Mesothelial cell of epicardium (in vitro differentiated cells): Measurements from ENCODE around the gene BUB1. TPM values are rescaled to one million over a fixed set of nuclear protein-coding genes. Genes with fewer than 3 reads are reported as not detected.
"Not testable (repeated sequence)": the region's sequence is repeated elsewhere in the genome, so short reads cannot be mapped to it uniquely, and the experiment has no call there.

Experiments
- DNase-seq, 2 experiments: peaks; one replicate each; pipeline ENCODE4 v3.0.0; 2021; ENCODE audit warnings: low spot score in 2 of 2; ENCODE audit not compliant: unreplicated experiment in 2 of 2
- H3K27ac Mint-ChIP-seq: 2 replicates; pipeline ENCODE4 v1.8.0; 2021; ENCODE audit warnings: mixed read lengths
- H3K27me3 Mint-ChIP-seq: 2 replicates; pipeline ENCODE4 v1.8.0; 2021; ENCODE audit warnings: low read depth, mixed read lengths
- H3K36me3 Mint-ChIP-seq: 2 replicates; pipeline ENCODE4 v1.8.0; 2021; ENCODE audit warnings: mixed read lengths
- H3K4me1 Mint-ChIP-seq: 2 replicates; pipeline ENCODE4 v1.8.0; 2021; ENCODE audit warnings: mixed read lengths
- H3K4me3 Mint-ChIP-seq: 2 replicates; pipeline ENCODE4 v1.8.0; 2021; ENCODE audit warnings: mild to moderate bottlenecking, moderate library complexity, mixed read lengths
- H3K9me3 Mint-ChIP-seq: 2 replicates; pipeline ENCODE4 v1.8.0; 2021; ENCODE audit warnings: mixed read lengths
- total RNA-seq: library from RNA; stranded (reverse); gene quantifications from 3 replicates; pipeline ENCODE4 v1.2.1, GENCODE V29; 2021
- TF ChIP-seq, protein P1 (sequence below): fragments of 200-600 bp; sonication (generic); IDR thresholded peaks from one replicate; pipeline ENCODE4 v1.5.0; 2021; ENCODE audit warnings: antibody characterized with exemption; ENCODE audit not compliant: unreplicated experiment

Gene BUB1
- total RNA-seq, 1 donor from 2014 or later = 21.2 TPM

DNA sequence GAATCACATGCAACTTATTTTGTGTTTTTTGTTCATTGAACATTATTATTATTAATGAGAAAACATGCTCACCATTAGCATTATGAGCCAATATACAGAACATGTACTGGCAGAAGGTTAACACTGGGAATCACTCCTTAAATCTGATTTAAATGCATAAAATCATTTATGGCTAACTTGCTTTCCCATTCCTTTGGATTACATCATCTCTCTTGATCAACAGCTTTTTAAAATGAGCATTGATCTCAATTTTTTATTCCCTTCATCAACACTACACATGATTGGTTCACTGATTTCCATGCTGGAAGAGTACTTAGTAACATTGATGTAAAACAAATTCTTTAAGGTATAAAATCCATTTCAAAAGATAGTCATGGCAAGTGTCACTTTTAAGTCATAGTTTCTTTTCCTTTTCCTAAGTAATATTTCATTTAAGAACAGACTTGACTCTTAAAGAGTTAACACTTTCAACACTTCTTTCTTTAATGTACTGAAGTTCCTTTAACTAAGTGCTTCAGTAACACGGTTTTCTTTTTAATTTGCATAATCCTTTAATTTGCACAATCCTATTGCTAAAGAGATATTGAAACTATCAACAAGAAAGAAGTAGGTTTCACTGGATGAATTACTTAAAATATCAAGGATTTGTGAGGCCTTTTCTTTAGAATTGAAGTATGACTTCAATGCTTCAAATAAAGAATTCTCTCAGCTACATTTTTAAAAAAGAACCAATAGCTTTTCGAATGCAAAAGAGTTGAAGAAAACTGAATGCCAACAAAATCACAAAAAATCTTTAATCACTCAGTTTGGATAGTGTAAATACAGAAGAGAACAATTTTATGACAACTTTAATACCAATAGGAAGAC is 24.9 kb upstream of the BUB1 start:
- Mint-ChIP-seq H3K27ac (no peak overlapping the region), H3K4me3 (no peak overlapping the region), H3K36me3 (no peaks in the 10 kb centered on the region), H3K27me3 (peaks cover 38% of the 10 kb centered on the region), H3K9me3 (peaks cover 3% of the 10 kb centered on the region), H3K4me1 (no peaks in the 10 kb centered on the region)
- TF ChIP-seq, protein P1, sequence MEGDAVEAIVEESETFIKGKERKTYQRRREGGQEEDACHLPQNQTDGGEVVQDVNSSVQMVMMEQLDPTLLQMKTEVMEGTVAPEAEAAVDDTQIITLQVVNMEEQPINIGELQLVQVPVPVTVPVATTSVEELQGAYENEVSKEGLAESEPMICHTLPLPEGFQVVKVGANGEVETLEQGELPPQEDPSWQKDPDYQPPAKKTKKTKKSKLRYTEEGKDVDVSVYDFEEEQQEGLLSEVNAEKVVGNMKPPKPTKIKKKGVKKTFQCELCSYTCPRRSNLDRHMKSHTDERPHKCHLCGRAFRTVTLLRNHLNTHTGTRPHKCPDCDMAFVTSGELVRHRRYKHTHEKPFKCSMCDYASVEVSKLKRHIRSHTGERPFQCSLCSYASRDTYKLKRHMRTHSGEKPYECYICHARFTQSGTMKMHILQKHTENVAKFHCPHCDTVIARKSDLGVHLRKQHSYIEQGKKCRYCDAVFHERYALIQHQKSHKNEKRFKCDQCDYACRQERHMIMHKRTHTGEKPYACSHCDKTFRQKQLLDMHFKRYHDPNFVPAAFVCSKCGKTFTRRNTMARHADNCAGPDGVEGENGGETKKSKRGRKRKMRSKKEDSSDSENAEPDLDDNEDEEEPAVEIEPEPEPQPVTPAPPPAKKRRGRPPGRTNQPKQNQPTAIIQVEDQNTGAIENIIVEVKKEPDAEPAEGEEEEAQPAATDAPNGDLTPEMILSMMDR = no peak
- DNase-seq = no peak

DNA sequence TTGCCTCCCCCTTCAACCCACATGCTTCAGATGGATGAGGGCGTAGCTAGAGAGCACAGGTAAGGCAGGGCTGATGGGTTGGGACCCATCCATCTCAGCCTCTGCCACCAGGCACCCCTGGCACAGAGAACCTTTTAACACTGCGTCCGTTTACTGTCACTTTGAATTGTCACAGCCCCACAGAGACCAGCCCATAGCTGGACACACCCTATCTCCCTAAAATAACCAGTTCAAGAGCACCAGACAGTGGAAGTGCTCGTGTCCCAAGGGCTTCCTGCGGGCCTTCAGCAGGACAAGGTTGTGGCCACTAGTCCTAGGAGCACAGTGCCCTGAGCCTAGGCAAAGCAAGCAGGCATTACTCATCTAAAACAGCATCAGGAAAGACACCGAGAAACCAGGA is 20.4 kb upstream of the BUB1 start:
- H3K4me3 Mint-ChIP-seq, H3K27me3 Mint-ChIP-seq, H3K9me3 Mint-ChIP-seq, H3K36me3 Mint-ChIP-seq, DNase-seq, H3K27ac Mint-ChIP-seq: not testable (repeated sequence)
- peaks cover 18% of the 10 kb centered on the region for H3K4me1 Mint-ChIP-seq

DNA sequence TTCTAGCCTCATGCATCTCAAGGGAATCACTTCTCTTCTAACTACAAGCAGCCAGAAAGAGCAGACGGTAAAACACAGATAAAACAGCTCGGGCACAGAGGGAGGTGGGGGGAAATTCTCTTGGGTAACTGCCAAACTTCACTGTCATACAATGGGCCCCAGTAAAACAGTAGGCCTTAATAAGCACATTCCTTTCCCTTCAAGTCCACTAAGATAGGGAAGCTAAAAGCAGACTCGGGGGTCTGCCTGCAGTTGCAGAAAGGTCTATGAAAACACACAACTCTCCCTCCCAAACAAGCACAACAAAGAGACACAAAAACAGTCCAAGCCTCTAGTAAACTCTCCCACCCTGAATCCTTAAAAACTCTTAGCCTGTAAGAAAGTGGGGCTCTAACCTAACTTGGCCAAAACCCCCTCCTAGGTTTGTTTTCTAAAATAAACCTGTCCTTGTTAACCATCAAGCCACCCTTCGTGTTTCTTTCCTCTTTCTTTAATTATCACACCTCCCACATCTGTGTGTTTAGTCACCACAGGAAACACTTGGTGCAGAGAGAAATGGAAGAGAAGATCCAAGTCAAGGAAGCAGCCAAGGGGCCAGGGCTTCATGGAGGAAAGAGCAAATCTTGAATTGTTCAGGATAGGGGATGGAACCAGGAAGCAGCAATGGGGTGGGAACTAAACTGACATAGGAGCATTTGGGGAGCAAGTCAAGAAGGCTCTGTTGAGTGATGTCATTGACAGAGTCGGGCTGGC is 17.5 kb upstream of the BUB1 start:
- H3K4me1 Mint-ChIP-seq = peaks cover 18% of the 10 kb centered on the region
- not testable (repeated sequence) for H3K27me3 Mint-ChIP-seq, DNase-seq, H3K36me3 Mint-ChIP-seq, H3K9me3 Mint-ChIP-seq, H3K4me3 Mint-ChIP-seq
- peak overlapping the region; percentile 89 for H3K27ac Mint-ChIP-seq

DNA sequence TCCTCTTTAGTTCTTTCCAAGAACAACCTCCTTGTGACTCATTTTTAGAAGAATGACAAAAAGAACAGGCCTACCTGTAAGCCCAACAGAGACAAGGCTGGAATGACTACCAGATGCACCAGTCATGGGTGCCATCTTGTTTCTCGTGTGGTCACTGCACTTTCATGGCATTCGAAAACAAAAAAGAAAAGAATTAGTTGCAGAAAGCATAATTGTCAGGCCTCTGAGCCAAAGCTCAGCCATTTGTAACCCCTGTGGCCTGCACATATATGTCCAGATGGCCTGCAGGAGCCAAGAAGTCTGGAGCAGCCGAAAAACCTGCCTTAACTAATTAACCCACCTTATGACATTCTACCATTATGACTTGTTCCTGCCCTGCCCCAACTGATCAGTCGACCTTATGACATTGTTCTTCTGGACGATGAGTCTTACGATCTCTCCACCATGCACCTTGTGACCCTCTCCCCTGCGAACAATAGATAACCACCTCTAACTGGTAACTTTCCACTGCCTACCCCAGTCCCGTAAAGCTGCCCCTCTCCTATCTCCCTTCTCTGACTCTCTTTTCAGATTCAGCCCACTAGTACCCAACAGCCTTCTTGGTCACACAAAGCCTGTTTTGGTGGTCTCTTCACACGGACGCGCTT is 13.9 kb upstream of the BUB1 start:
- Mint-ChIP-seq H3K27me3 (peaks cover 2% of the 10 kb centered on the region), H3K27ac (no peak overlapping the region), H3K4me3 (no peak overlapping the region), H3K4me1 (peaks cover 18% of the 10 kb centered on the region), H3K9me3 (peaks cover 5% of the 10 kb centered on the region), H3K36me3 (no peaks in the 10 kb centered on the region)
- TF ChIP-seq, protein P1 = no peak
- DNase-seq = no peak

DNA sequence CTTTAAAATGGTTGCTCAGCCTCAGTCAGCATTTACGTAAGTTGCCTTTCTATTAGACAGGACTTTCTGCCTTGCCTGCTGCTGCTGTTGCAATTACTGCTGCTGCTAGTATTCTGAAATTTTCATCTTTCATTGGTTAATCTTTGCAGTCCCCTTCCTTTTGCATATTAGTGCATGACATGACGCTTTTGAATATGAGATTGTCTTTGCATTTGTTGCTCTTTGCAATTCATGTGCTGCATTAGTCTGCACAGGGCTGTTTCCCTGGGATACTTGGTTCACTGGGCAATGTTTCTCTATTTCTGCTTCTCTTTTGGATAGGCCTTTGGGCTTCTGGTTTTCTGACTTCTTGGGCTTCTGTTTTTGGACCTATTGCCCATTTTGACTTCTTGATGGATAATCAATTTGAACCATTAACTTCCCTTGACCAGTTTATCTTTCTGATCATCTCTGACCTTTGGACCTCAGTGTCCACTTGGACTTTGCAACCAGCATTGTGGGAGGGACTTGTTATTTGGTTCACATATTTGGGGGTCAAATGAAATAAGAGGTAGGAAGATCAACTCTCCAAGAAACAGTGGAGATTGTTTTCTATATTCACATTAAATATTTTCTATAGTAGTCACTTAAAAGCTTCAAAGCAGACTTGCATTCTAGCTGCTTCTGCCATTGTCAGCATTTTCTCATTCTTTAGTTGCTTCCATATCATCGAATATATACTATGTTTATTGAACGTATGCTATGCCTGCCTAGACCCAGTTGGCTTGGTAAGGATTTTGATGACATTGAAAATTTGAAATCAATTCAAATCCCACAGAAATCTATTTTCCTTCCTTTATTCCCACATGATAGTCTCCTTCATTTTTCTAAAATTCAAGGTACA is 12.5 kb upstream of the BUB1 start:
- Mint-ChIP-seq H3K9me3 (peaks cover 5% of the 10 kb centered on the region), H3K27me3 (peaks cover 4% of the 10 kb centered on the region), H3K36me3 (no peaks in the 10 kb centered on the region), H3K4me3 (no peak overlapping the region), H3K4me1 (peaks cover 15% of the 10 kb centered on the region), H3K27ac (no peak overlapping the region)
- TF ChIP-seq, protein P1 = no peak
- no peak for DNase-seq

DNA sequence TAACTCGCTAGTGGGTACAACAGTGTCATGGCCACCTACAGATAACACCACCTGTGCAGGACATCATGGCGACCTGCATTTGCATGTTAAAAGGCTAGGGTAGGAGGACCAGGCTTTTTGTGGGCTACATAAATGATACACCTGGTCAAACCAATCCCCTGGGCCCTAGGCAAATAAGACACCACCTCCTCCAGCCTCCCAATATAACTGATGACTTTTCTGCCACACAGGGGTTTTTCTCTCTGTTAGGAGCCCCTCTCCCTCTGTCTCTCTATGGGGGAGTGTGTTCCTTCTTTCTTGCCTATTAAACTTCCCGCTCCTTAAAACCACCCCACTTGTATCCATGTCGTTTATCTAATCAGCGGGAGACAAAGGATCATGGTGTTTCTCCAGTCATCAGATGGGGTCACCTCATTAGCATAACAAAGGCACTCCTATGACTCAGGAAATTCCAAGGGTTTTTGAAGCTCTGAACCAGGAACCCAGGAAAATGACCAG is 10.8 kb upstream of the BUB1 start:
- Mint-ChIP-seq H3K27ac (no peak overlapping the region), H3K9me3 (peaks cover 5% of the 10 kb centered on the region), H3K27me3 (peaks cover 9% of the 10 kb centered on the region), H3K4me3 (no peak overlapping the region), H3K4me1 (no peaks in the 10 kb centered on the region), H3K36me3 (no peaks in the 10 kb centered on the region)
- TF ChIP-seq, protein P1 = no peak
- DNase-seq = no peak

DNA sequence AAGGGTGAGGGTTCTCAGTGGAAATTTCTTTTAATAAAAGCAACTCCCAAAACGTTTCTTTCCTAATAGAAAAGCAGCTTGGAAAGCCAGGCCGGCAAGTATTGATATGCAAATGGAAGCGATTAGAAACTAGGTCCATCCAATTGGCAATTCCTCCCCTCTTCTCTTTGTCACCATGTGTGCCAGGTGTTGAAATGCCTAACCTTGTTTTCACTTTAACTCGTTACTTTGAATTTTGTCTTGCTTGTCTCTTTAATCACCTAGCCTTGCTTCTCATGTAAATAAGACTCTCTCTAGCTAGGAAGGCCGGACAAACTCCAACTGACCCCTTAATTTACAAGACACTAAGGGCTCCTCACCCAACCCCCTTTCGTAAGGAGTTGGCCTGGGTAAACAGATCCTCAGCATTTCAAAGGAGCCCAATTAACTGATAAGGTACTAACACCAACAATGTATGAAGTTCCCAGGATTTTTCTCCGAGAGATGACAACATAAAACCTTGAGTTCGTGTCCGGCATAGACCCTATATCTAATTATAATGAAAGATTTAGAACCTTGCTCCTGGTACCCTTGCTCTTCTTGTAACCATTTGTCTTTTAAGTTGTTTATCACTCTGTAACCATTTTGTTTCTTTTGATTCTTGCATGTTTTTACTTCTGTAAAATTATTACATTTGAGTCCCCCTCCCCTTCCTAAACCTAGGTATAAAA is 10.1 kb upstream of the BUB1 start:
- H3K36me3 Mint-ChIP-seq, H3K4me1 Mint-ChIP-seq, H3K9me3 Mint-ChIP-seq, H3K4me3 Mint-ChIP-seq, H3K27me3 Mint-ChIP-seq, DNase-seq, H3K27ac Mint-ChIP-seq: not testable (repeated sequence)
